PFSK-1 (cell line): Measurements from ENCODE around the gene SPEF2.

ENCODE experiments used
- FOXP2 ChIP-seq: optimal IDR thresholded peaks from 2 replicates; pipeline ENCODE3; 2011; ENCODE audit warnings: borderline replicate concordance, control low read depth, inconsistent platforms; ENCODE audit not compliant: insufficient read depth; ENCODE audit errors: extremely low read length, extremely low read depth
- POLR2AphosphoS5 ChIP-seq: IDR thresholded peaks from 2 replicates; pipeline ENCODE4 v1.6.1; 2012; ENCODE audit warnings: low read depth, mild to moderate bottlenecking, control low read depth, low read length, moderate library complexity
- REST ChIP-seq, 2 experiments: IDR thresholded peaks; 2 replicates each; pipeline versions ENCODE4 v1.6.1 to v1.8.0; 2011 to 2012; ENCODE audit warnings: low read depth in 2 of 2, low read length in 2 of 2, control low read depth in 1 of 2, inconsistent platforms in 1 of 2, mild to moderate bottlenecking in 1 of 2, moderate library complexity in 1 of 2; ENCODE audit not compliant: insufficient read depth in 1 of 2
- SIN3A ChIP-seq: IDR thresholded peaks from 2 replicates; pipeline ENCODE4 v1.6.1; 2012; ENCODE audit warnings: mild to moderate bottlenecking, low read length, moderate library complexity, borderline replicate concordance; ENCODE audit not compliant: insufficient read depth
- TAF1 ChIP-seq: IDR thresholded peaks from 2 replicates; pipeline ENCODE4 v1.6.1; 2012; ENCODE audit warnings: low read length, control low read depth, borderline replicate concordance; ENCODE audit not compliant: insufficient read depth

Gene SPEF2

DNA sequence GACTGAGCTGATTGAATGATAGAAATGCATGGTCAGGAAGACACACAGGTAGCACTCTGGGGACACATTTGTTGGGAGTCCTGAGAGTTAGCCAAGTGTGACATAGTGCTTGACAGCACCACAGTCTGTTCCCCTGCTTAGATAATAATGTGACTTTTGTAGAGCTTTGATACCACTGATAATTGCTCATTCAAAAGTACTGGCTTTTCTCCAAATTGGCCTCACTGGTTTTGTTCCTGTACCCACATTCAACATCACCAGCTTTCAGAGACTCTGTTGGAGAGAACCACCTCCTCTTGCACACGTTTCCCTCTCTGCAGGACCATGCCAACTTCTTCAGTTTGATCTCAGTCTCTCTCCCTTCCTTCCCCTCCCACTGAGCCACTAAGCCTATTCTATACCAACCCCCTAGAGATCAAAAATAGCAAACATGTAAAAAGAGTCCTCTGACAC lies 186.6 kb downstream of the SPEF2 start:
- no peak for TF ChIP-seq TAF1
- no peak for TF ChIP-seq REST (IDR thresholded peaks at IDR 0.05; ENCODE audit: insufficient read depth in 1 of 2, low read depth in 2 of 2, low read length in 2 of 2)
- TF ChIP-seq SIN3A, result no peak
- no peak for TF ChIP-seq FOXP2
- TF ChIP-seq POLR2AphosphoS5, result no peak

DNA sequence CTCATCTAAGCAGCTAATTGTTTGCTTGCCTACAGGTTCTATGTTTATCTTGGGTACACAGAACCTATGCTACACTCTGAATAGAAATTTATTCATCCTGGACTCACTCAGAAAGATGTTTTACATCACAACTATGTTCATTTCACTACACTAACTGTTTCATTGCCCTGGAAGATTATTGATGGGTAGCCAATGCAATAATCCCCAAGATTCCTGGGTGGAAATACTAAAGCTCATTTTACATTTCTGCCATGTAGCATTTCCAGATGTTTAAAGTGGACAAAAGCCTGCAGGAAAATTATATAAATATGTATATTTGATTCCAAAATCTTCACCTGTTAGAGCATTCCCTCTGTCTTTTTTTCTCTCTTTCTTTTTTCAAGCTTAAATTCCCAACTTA lies 187.2 kb downstream of the SPEF2 start:
- TF ChIP-seq SIN3A (no peak), POLR2AphosphoS5 (no peak), REST (IDR thresholded peaks at IDR 0.05; ENCODE audit: insufficient read depth in 1 of 2, low read depth in 2 of 2, low read length in 2 of 2) (no peak), FOXP2 (no peak), TAF1 (no peak)

GRCh38 chr5:35810601-35811000 lies 192.9 kb downstream of the SPEF2 start:
- TF ChIP-seq POLR2AphosphoS5 (no peak), FOXP2 (no peak), SIN3A (no peak), TAF1 (no peak), REST (IDR thresholded peaks at IDR 0.05; ENCODE audit: insufficient read depth in 1 of 2, low read depth in 2 of 2, low read length in 2 of 2) (no peak)

DNA sequence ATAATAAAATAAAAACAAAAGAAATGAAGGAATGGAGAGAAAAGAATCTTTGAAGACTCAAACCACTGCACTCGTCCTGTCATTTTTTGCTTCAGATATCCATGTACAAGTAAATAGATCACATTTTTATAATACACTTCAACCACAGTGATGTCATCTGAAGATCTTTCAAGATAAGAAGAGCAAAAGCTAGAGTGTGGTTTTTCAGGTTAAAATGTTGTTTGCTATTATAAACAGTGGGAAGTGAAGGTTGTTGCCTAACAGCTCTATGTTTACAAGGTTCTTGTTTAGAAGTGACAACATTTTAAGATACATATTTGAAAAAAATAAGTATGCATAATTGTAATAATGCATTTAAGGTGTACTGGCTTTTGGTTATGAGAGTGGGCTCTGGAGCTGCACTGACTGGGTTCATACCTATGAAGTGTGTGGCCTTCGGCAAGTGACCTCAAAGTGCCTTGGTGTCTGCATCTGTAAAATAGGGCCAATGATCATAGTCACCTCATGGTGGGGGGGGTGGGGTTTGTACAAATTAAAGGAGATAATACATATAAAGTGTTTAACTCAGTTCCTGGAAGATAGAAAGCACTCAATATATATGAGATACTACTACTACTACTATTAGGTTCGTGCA lies 193.6 kb downstream of the SPEF2 start:
- TF ChIP-seq POLR2AphosphoS5 (no peak), SIN3A (no peak), TAF1 (no peak), FOXP2 (no peak), REST (IDR thresholded peaks at IDR 0.05; ENCODE audit: insufficient read depth in 1 of 2, low read depth in 2 of 2, low read length in 2 of 2) (no peak)

GRCh38 chr5:35813521-35813920 lies 195.9 kb downstream of the SPEF2 start:
- TF ChIP-seq FOXP2 (no peak), REST (IDR thresholded peaks at IDR 0.05; ENCODE audit: insufficient read depth in 1 of 2, low read depth in 2 of 2, low read length in 2 of 2) (no peak), SIN3A (no peak), POLR2AphosphoS5 (no peak), TAF1 (no peak)
